Measurements from ENCODE around the gene BNC2.

DNA sequence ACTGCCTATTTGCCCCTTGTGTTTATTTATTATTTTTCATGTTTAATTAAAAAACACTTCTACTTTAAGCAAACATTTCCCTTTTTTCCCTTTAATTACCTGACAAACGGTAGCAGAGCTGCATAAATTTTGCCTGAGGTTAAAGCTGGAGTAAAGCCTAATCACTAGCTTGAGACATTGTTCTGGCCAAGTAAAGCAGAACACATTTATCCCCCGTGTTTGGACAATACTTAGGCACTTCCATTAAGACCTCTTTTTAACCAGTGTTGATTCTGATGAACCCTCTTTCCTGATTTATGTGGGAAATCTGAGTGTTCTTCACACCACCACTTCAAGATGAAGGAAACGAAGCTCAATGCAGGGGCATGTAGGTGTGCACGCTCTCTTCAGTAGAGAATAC lies 54.5 kb downstream of the BNC2 start:
- TF ChIP-seq, protein P1, sequence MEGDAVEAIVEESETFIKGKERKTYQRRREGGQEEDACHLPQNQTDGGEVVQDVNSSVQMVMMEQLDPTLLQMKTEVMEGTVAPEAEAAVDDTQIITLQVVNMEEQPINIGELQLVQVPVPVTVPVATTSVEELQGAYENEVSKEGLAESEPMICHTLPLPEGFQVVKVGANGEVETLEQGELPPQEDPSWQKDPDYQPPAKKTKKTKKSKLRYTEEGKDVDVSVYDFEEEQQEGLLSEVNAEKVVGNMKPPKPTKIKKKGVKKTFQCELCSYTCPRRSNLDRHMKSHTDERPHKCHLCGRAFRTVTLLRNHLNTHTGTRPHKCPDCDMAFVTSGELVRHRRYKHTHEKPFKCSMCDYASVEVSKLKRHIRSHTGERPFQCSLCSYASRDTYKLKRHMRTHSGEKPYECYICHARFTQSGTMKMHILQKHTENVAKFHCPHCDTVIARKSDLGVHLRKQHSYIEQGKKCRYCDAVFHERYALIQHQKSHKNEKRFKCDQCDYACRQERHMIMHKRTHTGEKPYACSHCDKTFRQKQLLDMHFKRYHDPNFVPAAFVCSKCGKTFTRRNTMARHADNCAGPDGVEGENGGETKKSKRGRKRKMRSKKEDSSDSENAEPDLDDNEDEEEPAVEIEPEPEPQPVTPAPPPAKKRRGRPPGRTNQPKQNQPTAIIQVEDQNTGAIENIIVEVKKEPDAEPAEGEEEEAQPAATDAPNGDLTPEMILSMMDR (IDR thresholded peaks at IDR 0.05), result no peak
- TF ChIP-seq EP300 (IDR thresholded peaks at IDR 0.05), result no peak
